IPS-20b (cell line): ENCODE measurements around the gene POT1.

Source experiments
- H3K27ac ChIP-seq: one replicate; pipeline ENCODE4 v1.5.1; 2013; ENCODE audit warnings: low read length
- H3K27me3 ChIP-seq: 2 replicates; pipeline ENCODE4 v1.6.1; 2013; ENCODE audit warnings: mild to moderate bottlenecking, low read length, inconsistent platforms; ENCODE audit not compliant: insufficient read depth
- H3K36me3 ChIP-seq: 2 replicates; pipeline ENCODE4 v1.6.1; 2013; ENCODE audit warnings: low read depth, mild to moderate bottlenecking, inconsistent platforms, low read length, moderate library complexity; ENCODE audit not compliant: insufficient read depth
- H3K4me1 ChIP-seq: 2 replicates; pipeline ENCODE4 v1.6.1; 2013; ENCODE audit warnings: mild to moderate bottlenecking, control low read depth, inconsistent platforms, low read length, moderate library complexity; ENCODE audit not compliant: insufficient read depth
- H3K4me3 ChIP-seq: 2 replicates; pipeline ENCODE4 v1.5.1; 2013; ENCODE audit warnings: mild to moderate bottlenecking, low read length, inconsistent platforms
- H3K9ac ChIP-seq: 2 replicates; pipeline ENCODE4 v1.6.1; 2013; ENCODE audit warnings: low read depth, mild to moderate bottlenecking, inconsistent platforms, low read length, moderate library complexity
- H3K9me3 ChIP-seq: 2 replicates; pipeline ENCODE4 v1.6.1; 2013; ENCODE audit warnings: mild to moderate bottlenecking, low read depth, low read length, inconsistent platforms; ENCODE audit not compliant: insufficient read depth

POT1 gene

DNA sequence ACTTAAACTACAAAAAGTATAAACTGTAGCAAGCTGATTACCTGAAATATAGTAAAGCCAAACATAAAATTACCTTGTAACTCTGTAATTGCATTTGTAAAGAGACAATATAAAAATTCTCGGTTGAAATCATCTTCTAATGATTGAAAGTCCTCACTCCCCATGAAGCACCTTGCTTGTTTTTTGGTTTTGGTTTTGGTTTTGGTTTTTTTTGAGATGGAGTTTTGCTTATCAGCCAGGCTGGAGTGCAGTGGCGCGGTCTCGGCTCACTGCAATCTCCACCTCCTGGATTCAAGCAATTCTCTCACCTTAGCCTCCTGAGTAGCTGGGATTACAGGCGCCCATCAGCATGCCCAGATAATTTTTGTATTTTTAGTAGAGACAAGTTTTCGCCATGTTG is 130.2 kb downstream of the POT1 start:
- Histone ChIP-seq H3K27ac (no peak overlapping the region), H3K4me3 (no peak overlapping the region), H3K9ac (no peak overlapping the region)

GRCh38 chr7:124796771-124797170 is 132.9 kb downstream of the POT1 start:
- H3K9ac ChIP-seq = no peak overlapping the region

More for the DNA sequence above, 130.2 kb downstream of the POT1 start:
- Histone ChIP-seq H3K36me3 (no peaks in the 10 kb centered on the region), H3K27me3 (no peaks in the 10 kb centered on the region), H3K9me3 (no peaks in the 10 kb centered on the region), H3K4me1 (no peaks in the 10 kb centered on the region)

DNA sequence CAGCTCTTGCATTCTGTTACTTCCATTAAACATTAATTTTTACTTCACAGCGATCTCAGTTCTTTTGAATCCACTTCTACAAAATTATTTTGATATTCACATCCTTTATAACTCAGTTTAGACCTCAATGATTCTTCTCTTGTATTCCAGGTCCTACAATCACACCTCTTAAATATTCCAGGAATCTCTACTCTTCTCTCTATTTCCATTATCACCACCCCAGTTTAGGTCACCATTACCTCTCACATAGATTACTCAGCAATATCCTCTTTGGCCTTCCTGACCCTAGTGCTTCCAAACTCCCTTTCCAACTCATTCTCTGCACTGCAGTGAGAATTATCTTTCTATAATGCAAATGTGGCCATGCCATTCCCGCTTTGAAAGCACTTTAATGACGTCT is 136.9 kb downstream of the POT1 start:
- H3K4me3 ChIP-seq = no peak overlapping the region
- no peaks in the 10 kb centered on the region for H3K27me3 ChIP-seq
- H3K9me3 ChIP-seq = no peaks in the 10 kb centered on the region
- H3K27ac ChIP-seq = no peak overlapping the region
- no peaks in the 10 kb centered on the region for H3K36me3 ChIP-seq
- no peaks in the 10 kb centered on the region for H3K4me1 ChIP-seq
- H3K9ac ChIP-seq = no peak overlapping the region

More at GRCh38 chr7:124796771-124797170, 132.9 kb downstream of the POT1 start:
- H3K4me3 ChIP-seq = no peak overlapping the region
- no peaks in the 10 kb centered on the region for H3K4me1 ChIP-seq
- H3K27me3 ChIP-seq = no peaks in the 10 kb centered on the region
- H3K36me3 ChIP-seq = no peaks in the 10 kb centered on the region
- H3K27ac ChIP-seq = no peak overlapping the region
- H3K9me3 ChIP-seq = no peaks in the 10 kb centered on the region

GRCh38 chr7:124792002-124792401 is 137.6 kb downstream of the POT1 start:
- Histone ChIP-seq H3K9me3 (no peaks in the 10 kb centered on the region), H3K36me3 (no peaks in the 10 kb centered on the region), H3K4me3 (no peak overlapping the region)

GRCh38 chr7:124791426-124791825 is 138.2 kb downstream of the POT1 start:
- H3K4me3 ChIP-seq = no peak overlapping the region
- no peak overlapping the region for H3K27ac ChIP-seq
- no peaks in the 10 kb centered on the region for H3K4me1 ChIP-seq
- H3K9me3 ChIP-seq = no peaks in the 10 kb centered on the region
- H3K27me3 ChIP-seq = no peaks in the 10 kb centered on the region
- no peak overlapping the region for H3K9ac ChIP-seq
- no peaks in the 10 kb centered on the region for H3K36me3 ChIP-seq

More at GRCh38 chr7:124792002-124792401, 137.6 kb downstream of the POT1 start:
- Histone ChIP-seq H3K27ac (no peak overlapping the region), H3K4me1 (no peaks in the 10 kb centered on the region), H3K27me3 (no peaks in the 10 kb centered on the region), H3K9ac (no peak overlapping the region)

- no peak overlapping the region for H3K4me3 ChIP-seq
- H3K27ac ChIP-seq = no peak overlapping the region
- H3K36me3 ChIP-seq = no peaks in the 10 kb centered on the region
- H3K4me1 ChIP-seq = no peaks in the 10 kb centered on the region
- no peaks in the 10 kb centered on the region for H3K27me3 ChIP-seq
- H3K9me3 ChIP-seq = no peaks in the 10 kb centered on the region
- H3K9ac ChIP-seq = no peak overlapping the region
Measured at GRCh38 chr7:124790645-124791044, 139.0 kb downstream of the POT1 start.

DNA sequence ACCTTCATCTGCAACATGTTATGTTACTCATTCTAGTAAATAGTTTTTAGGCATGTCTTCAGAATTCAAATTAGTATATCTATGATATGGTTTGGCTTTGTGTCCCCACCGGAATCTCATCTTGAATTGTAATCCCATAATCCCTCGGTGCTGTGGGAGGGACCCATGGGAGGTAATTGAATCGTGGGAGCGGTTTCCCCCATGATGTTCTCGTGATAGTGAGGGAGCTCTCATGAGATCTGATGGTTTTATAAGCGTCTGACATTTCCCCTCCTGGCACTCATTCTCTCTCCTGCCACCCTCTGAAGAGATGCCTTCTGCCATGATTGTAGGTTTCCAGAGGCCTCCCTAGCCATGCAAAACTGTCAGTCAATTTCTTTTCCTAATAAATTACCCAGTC is 143.6 kb downstream of the POT1 start:
- Histone ChIP-seq H3K9ac (no peak overlapping the region), H3K36me3 (no peaks in the 10 kb centered on the region)

GRCh38 chr7:124784879-124785818 is 144.5 kb downstream of the POT1 start:
- Histone ChIP-seq H3K9ac (no peak overlapping the region), H3K4me1 (peaks cover 11% of the 10 kb centered on the region; the same call in 1 of the 2 replicates), H3K27ac (no peak overlapping the region), H3K9me3 (no peaks in the 10 kb centered on the region), H3K4me3 (no peak overlapping the region), H3K36me3 (no peaks in the 10 kb centered on the region), H3K27me3 (no peaks in the 10 kb centered on the region)

More for the DNA sequence above, 143.6 kb downstream of the POT1 start:
- Histone ChIP-seq H3K4me3 (no peak overlapping the region), H3K9me3 (no peaks in the 10 kb centered on the region), H3K27ac (no peak overlapping the region), H3K27me3 (no peaks in the 10 kb centered on the region), H3K4me1 (peaks cover 11% of the 10 kb centered on the region; the same call in 1 of the 2 replicates)

- H3K36me3 ChIP-seq = no peaks in the 10 kb centered on the region
- H3K9me3 ChIP-seq = no peaks in the 10 kb centered on the region
- peaks cover 11% of the 10 kb centered on the region; the same call in 1 of the 2 replicates for H3K4me1 ChIP-seq
- H3K9ac ChIP-seq = no peak overlapping the region
- H3K4me3 ChIP-seq = no peak overlapping the region
- no peaks in the 10 kb centered on the region for H3K27me3 ChIP-seq
- no peak overlapping the region for H3K27ac ChIP-seq
Measured at GRCh38 chr7:124783271-124783670, 146.4 kb downstream of the POT1 start.

DNA sequence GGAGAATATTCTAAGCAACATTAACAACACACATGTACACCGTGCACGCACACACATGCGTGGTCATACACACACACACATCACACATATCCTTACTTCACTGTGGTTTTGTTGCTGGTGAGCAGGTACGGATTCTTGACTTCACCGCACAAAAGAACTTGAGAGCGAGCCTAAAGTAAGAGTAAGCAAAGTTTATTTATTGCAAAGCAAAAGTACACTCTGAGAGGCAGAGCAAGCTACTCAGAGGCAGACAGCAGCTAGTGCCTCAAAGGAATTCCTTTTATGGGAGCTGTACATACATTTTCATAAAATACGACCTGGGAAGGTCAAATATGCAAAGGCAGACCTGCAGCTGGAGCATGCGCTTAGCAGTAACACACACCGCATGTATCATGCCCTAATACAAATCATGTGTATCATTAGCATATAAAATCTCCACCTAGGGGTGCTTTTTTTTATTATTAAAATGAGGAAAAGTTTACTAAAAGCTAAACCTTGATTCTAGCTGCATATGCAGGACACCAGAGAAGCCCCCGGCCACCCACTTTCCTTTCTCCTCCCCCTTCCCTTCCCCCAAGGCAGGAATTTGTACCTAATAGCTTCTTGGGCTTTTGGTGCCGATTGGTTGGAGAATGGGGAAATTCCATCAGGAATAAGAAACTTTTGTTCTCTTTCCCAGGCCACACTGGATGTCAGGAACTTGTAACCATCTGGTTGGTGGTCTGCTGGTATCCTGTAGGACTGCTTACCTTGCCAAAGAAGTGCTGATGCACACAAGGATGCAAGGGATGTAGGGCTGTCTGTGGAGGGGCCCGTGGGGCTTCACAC is 147.5 kb downstream of the POT1 start:
- no peaks in the 10 kb centered on the region for H3K9me3 ChIP-seq
- no peak overlapping the region for H3K9ac ChIP-seq

GRCh38 chr7:124781418-124781817 is 148.2 kb downstream of the POT1 start:
- H3K9me3 ChIP-seq = no peaks in the 10 kb centered on the region
- peaks cover 11% of the 10 kb centered on the region; the same call in 1 of the 2 replicates for H3K4me1 ChIP-seq
- H3K36me3 ChIP-seq = no peaks in the 10 kb centered on the region
- no peak overlapping the region for H3K4me3 ChIP-seq
- H3K9ac ChIP-seq = no peak overlapping the region
- H3K27me3 ChIP-seq = no peaks in the 10 kb centered on the region
- H3K27ac ChIP-seq = no peak overlapping the region

More for the DNA sequence above, 147.5 kb downstream of the POT1 start:
- Histone ChIP-seq H3K36me3 (no peaks in the 10 kb centered on the region), H3K27me3 (no peaks in the 10 kb centered on the region), H3K4me1 (peaks cover 11% of the 10 kb centered on the region; the same call in 1 of the 2 replicates), H3K27ac (no peak overlapping the region), H3K4me3 (no peak overlapping the region)
